Measurements from ENCODE around the gene KCNAB2. TPM values are rescaled to one million over a fixed set of nuclear protein-coding genes. Genes with fewer than 3 reads are reported as not detected.
A peak's percentile ranks its signal among the peaks of the same experiment; 100 is the strongest.
"Not testable (repeated sequence)": the region's sequence is repeated elsewhere in the genome, so short reads cannot be mapped to it uniquely, and the experiment has no call there.

Gene KCNAB2
- total RNA-seq, 1 donor from 2014 or later: 21.0 TPM

DNA sequence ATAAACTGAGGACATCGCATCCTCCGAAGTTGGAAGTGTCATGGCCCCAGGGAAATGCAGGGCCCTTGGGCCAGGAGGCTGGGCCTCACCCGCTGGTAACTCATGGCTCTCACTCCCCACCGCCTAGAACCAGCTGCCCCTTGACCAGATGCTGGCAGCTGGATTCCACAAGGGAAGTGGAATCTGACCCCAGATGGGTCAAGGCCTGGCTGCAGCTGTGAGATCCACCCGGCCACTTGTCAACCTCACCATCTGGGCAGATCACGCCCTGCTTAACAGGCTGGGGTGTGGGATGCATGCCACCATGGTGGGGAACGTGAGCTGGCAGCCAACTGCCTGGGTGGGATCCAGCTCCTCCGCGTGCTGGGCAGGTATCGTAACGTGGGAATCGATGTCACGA lies 25.5 kb downstream of the KCNAB2 start:
- no peak for DNase-seq (ENCODE audit: missing footprints)
- intact Hi-C loops (cut with DNase I): no loop called here
- no peak for ATAC-seq

DNA sequence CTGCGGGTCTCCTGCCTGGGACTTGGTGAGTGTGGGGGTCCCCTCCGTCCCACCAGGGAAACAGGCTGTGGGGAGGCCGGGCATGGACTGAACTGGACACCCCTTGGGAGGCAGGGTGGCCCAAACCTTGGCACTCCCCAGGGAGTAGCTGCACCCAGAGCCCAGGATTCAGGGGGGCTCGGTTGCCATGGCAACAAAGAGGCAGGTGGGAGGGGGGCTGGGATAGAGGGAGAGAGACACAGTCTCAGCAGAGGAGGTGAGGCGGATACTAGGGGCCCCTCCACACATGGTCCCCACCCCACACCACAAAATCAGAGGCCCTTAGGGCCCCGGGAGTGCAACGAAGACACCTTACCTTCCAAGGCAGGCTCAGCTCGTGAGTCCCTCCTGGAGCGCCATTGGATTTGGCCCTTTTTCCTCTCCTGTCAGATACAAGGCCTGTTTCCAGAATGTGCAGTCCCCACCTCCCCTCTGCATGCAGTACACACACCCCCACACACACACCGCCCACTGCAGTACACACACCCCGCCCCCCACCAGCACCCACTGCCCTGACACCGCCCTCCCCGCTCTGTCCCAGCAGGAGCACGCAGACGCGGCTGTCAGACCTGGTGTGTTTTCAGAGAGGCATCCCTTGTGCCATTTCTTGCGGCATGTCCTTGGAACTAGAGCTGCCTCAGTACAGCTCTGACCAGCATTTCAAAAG lies 27.2 kb downstream of the KCNAB2 start:
- intact Hi-C loops (cut with DNase I): no loop called here
- DNase-seq (ENCODE audit: missing footprints): no peak

DNA sequence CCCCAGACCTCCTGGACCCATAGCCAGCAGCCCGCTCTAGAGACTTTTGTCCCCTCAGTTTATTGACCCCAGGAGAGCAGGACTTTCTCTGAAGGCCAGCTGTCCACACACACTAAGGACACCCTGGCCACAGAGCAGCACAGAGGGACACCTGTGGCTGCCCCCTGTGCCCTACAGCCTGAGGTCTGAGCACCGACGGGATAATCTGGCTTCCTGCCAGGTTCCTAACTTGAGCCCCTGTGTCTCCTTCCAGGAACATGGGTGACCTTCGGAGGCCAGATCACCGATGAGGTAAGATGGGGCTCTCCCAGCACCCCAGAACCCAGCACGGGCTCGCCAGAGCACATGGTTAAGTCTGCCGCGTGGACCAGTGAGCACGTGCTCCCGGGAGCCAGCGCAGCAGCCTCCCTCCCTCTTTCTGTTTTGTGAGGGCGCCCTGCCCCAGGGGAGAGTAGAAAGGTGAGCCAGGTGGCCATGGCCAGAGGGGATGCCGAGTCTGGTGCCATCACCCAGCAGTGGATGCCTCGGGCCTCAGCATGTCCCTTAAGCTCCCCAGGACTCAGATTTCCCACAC lies 27.9 kb downstream of the KCNAB2 start:
- intact Hi-C loops (cut with DNase I): no loop called here
- DNase-seq (ENCODE audit: missing footprints) (no peak), ATAC-seq (no peak)

More for the DNA sequence above, 27.2 kb downstream of the KCNAB2 start:
- ATAC-seq: no peak

DNA sequence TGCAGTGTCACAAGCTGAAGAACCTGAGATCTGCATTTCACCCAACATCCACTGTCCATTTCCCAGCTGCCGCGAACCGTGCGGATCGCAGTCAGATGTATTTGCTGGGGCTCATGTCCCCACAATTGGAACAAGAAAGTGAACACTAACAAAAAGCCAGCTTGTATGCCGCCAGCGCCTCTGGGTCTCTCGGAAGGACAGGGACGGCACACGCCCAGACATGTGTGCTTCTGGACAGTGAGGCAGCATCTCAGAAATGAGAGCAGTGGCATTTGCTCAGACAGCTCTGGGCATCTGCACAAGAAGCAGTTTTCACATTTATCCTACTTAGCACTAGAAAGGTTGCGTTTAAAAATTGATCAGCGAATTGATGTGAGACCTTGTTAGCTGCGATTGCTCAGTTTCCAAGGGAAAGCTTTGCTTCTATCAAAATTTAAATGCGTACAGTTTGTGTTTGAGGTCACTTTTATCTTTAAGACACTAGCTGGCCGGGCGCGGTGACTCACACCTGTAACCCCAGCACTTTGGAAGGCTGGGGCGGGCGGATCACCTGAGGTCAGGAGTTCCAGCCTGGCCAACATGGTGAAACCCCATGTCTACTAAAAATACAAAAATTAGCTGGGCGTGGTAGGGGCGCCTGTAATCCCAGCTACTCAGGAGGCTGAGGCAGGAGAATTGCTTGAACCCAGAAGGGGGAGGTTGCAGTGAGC lies 28.7 kb downstream of the KCNAB2 start:
- ATAC-seq (no peak), DNase-seq (ENCODE audit: missing footprints) (no peak)
- intact Hi-C loops (cut with DNase I): no loop called here

DNA sequence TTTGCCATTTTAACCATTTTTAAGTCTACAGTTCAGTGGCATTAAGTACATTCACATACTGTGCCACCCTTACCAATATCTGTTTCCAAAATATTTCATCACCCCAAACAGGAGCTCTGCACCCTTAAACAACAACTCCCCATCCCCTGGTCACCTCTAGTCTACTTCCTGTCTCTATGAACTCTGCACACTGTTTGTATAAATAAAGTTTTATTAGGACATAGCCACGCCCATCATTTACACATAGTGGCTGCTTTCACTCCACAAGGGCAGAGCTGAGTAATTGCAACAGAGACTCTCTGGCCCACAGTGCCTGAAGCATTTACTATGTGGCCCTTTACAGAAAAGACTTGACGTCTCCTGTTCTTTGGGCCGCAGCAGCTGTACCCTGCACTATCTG lies 30.1 kb downstream of the KCNAB2 start:
- DNase-seq (ENCODE audit: missing footprints) (no peak), ATAC-seq (no peak)
- intact Hi-C loops (cut with DNase I): no loop called here

DNA sequence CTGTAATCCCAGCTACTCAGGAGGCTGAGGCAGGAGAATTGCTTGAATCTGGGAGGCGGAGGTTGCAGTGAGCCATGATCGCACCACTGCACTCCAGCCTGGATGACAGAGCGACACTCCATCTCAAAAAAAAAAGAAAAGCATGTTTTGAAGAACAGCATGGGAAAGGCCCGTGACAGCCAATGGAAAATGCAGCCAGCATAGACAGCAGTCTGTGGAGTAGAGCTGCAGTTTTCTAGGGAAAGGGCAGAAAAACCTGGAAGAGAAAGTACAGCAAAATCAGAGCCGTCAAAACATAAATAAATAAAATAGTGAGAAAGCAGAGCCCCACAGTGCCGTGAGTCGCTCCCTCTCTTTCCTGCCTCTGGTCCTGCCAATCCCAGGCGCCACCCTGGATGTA lies 31.4 kb downstream of the KCNAB2 start:
- intact Hi-C loops (cut with DNase I); DNase-seq (ENCODE audit: missing footprints): not testable (repeated sequence)

DNA sequence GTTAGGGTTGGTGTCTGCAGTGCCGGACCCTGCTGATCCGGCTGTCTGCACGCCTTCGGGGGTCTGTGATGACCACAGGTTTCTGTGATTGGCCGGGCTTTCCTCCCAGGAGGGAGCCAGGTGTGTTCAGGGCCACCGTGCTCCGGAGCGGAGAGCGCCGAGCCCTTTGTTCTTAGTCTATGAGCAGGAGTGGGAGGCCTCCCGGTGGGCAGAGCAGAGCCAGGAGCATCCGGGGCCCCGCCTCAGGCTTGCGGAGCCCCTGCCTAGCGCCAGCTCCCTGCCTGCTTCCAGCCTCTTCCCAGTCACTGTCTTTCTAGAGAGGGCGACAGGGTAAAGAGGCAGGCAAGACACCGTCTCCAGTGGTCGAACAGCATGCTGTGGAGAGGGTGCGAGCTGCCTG lies 31.8 kb downstream of the KCNAB2 start:
- ATAC-seq (no peak), DNase-seq (ENCODE audit: missing footprints) (no peak)
- intact Hi-C loops (cut with DNase I): no loop called here

More for the DNA sequence above, 31.4 kb downstream of the KCNAB2 start:
- ATAC-seq: not testable (repeated sequence)

DNA sequence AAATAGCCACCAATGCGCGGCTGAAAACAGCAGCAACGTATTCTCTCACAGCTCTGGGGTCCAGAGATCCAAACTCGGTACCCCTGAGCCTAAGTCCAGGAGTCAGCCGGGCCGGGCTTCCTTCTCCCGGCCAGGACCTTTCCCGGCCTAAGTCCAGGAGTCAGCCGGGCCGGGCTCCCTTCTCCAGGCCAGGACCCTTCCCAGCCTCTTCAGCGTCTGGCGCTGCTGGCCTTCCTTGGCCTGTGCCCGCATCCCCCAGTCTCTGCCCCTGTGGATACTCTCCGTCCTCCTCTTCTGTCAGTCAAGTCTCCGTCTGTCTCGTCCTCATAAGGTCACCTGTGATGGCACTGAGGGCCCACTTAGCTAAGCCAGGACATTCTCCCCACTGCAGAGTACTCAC lies 32.2 kb downstream of the KCNAB2 start:
- intact Hi-C loops (cut with DNase I): no loop called here
- ATAC-seq (no peak), DNase-seq (ENCODE audit: missing footprints) (no peak)

DNA sequence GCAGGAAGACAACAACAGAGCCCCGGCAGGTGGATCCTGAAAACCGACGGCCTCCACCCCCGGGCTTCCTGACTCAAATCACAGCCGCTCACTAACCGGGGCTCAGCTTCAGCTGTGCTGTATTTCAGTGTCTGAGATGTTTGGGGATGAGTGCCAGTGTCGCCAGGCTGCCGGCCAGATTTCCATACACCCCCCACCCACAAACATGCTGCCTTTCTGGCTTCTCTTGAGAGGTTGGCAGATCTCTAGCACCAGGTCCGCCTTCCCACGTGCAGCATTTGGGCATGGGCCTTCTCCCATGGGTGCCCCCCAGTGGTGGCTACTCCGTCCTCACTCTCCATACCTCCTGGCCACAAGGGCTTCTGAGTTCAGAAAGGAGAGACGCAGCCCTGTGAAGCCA lies 34.8 kb downstream of the KCNAB2 start:
- intact Hi-C loops (cut with DNase I): no loop called here
- DNase-seq (ENCODE audit: missing footprints) (no peak), ATAC-seq (no peak)

DNA sequence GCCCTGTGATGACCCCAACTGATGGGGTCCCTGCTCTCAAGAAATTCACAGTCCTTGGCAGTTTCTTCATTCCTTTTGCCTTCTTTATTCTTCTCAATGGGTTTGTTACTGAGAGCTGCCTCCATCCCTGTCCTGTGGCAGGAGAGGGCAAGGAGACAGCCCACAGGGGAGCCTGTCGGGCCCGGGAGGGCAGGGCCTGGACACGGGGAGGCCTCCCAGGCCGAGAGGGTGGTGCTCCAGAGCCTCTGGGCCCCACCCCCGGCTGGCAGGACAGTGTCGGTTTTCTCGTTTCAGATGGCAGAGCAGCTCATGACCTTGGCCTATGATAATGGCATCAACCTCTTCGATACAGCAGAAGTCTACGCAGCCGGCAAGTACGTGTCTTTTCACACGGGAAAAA lies 36.2 kb downstream of the KCNAB2 start:
- intact Hi-C loops (cut with DNase I): no loop called here
- ATAC-seq: no peak

DNA sequence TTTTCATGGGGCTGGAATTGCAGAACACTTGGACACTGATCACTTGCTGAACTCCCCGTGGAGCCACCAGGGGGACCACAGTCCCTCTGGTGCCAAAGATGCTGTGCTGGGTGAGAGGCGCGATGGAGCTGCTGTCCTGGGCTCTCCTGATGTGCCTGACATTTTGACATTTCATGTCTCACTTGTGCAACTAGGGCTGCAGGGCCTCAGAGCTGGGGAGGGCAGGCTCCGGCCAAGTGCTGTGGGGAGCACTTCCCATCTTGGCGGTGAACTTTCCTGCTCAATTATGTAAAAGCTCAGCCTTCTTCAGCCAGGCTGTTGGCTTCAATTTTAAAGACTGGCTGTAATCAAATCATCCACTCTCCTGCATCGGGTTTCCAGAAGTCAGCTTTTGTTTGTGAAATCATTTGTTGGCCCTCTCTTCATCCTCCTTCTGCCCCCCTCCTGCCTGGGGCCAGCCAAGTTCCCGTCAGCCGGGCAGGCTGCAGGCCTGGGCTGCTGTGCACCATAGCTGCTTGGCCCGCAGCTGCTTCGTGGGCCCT lies 36.8 kb downstream of the KCNAB2 start:
- DNase-seq (ENCODE audit: missing footprints) (no peak), ATAC-seq (peak; percentile 76)
- intact Hi-C loops (cut with DNase I): no loop called here

More for the DNA sequence above, 36.2 kb downstream of the KCNAB2 start:
- DNase-seq (ENCODE audit: missing footprints): no peak

DNA sequence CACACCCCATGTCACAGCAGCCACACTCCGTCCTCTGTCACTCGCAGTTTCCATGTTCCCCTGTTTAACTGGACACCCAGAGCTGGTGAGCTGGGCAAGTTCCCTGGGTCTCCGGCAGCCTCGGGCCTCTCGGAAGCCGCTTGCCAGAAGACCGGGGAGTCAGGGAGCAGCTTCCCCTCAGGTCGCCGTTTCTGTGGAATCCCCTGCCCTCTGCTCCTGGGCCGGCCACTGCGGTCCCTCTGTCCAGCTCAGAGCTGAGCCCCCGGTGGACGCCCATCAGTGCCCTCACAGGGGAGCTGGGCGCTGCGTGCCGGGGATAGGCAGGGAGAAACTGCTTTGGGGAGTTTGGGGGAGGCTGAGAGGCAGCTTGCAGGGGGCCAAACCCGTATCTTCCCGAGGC lies 37.7 kb downstream of the KCNAB2 start:
- DNase-seq (ENCODE audit: missing footprints) (peak; percentile 27), ATAC-seq (no peak)

DNA sequence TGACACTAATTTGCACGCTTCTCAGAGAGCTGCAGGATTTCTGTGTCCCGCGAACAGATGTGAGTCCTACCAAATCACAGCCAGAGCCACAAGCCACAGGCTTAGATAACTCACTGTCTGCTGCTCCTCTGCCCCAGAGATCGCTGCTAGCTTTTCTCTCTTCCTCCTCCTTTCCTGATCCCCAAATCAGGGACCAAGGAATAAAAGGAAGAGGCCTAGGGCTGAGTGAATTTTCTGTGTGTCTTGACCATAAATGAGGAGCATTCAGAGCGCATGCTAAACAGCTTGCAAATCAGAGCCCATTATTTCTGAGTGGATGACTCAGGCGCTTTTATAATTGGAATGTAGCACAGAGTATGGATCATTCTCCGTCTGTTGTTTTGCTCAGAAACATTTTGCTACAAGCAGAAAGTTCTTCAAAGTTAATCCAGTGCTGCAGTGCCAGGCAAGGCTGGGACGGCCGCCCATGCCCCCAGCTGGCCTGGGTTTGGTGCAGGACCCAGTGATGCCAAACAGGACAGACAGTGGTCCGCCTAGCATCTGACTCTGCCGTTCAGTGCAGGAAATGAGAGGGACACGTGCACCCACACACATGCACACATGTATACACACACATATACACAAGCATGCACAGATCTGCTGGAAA lies 38.2 kb downstream of the KCNAB2 start:
- ATAC-seq (no peak), DNase-seq (ENCODE audit: missing footprints) (no peak)
- intact Hi-C loops (cut with DNase I): no loop called here

More for the DNA sequence above, 37.7 kb downstream of the KCNAB2 start:
- intact Hi-C loops (cut with DNase I): no loop called here

DNA sequence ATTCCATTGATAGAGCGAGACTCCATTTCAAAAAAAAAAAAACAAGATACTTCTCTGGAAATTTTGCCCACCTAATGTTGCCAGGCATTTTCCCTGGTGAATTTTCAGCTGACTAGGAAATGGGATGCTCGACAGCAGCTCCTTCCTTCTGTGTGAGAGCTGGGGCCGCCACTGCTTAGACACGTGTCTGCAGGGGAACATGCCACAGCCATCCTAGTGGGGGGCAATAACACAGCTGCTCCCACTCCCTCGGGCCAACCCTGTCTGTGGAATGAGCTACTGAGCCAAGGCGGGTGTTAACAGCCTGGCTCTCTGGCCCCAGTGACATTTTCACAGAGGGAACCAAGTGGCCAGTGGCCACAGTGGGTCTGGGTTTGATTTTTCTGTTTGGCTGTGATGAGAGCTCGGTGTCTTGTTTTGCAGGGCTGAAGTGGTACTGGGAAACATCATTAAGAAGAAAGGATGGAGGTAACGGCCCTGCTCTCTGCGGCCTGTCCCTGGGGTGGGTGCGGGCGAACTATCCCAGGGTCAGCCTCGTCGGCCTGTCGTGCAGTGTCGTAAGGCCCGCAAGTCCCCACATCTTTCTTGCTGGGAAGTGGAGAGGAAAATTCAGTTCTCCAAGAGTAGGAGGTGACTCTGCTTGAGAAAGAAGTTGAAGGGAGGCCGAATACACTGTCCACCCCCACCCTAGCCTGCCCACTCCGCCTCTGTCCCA lies 39.2 kb downstream of the KCNAB2 start:
- DNase-seq (ENCODE audit: missing footprints): peak; percentile 42
- no peak for ATAC-seq
- intact Hi-C loops (cut with DNase I): no loop called here

DNA sequence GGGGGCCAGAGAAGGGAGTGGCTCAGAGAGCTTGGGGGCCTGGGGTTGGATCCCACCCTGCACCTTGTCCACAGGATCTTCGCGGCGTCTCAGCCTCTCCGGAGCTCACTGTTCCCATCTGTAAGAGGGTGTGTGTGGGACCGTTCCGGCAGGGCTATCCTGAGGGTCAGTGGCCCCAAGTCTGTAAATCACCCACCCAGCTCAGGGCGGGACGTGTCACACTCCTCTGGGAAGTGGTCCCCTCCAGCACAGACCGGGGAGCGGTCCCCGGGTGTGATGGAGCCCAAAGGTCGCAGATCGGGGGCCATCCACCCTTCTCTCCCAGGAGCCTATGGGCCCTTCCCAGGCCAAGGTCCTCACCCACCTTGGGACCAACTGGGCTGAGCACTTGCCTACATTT lies 40.0 kb downstream of the KCNAB2 start:
- intact Hi-C loops (cut with DNase I): no loop called here
- ATAC-seq (no peak), DNase-seq (ENCODE audit: missing footprints) (no peak)

DNA sequence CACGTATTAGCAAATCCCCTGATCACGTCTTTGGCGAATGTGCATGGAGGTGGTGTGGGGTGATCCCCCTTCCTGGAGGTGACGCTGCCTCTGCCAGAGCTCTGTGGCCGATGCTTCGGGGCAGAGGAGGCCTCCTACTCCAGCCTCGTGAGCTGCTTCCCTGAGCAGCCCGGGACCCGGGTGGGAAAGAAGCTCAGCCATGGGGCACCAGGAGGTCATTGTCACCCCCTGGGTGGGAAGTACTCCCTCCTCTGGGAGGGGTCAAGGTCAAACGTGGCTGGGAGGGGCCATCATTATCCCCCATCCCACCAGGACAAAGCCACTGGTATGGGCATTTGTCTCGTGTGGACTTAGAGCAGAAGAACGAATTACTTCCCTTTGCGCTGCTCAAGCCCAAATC lies 40.7 kb downstream of the KCNAB2 start:
- ATAC-seq (no peak), DNase-seq (ENCODE audit: missing footprints) (peak; percentile 26)
- intact Hi-C loops (cut with DNase I): no loop called here

DNA sequence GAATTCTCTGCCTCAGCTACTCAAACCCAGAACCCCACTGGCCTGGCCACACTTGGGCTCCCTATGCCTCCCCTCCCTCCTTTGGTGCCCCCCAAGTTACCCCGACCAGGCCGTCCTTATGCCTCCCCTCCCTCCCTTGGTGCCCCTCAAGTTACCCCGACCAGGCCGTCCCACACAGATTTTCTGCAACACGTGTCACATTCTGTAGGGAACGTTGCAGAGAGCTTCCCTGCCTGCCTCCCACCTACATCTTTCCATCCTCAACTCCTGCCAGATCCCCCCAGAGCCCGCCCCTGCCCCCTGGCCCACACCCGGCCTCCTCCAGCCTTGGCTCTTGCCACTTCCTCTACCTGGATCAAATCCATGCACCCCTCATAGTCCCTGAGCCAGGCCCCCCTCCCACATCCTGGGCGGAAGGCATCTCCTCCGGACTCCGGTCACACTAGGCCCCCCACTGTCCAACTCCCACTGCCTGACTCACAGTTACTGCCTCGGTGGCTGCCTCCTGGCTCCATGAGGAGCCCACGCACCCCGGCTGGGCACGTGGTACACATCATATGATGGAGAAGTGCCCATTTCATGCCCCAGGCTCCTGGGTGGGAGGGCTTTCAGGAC lies 41.2 kb downstream of the KCNAB2 start:
- no peak for ATAC-seq
- intact Hi-C loops (cut with DNase I): no loop called here

DNA sequence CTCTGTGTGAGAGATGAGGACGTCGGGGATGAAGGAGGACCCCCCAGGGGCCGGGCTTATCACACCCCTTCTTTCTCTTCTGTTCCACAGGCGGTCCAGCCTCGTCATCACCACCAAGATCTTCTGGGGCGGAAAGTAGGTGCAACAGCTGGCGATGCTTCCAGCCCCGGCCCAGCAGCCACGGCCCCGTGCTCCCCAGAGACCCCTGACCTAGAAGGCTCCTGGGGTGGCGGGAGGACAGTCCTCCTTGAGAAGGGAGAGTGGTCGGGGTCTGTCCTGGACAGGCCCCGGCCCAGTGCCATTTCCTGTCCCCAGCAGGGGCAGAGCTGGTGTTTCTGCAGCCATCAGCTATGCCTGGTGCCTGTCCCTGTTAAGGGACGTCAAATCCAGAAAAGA lies 41.7 kb downstream of the KCNAB2 start:
- intact Hi-C loops (cut with DNase I): no loop called here

More for the DNA sequence above, 41.2 kb downstream of the KCNAB2 start:
- DNase-seq (ENCODE audit: missing footprints): peak; percentile 48

More for the DNA sequence above, 41.7 kb downstream of the KCNAB2 start:
- no peak for ATAC-seq
- peak; percentile 39 for DNase-seq (ENCODE audit: missing footprints)

Measured in Right ventricle myocardium inferior (tissue), 1 donor.